ENCODE measurements around the gene CAB39L. TPM values are rescaled to one million over a fixed set of nuclear protein-coding genes. Genes with fewer than 3 reads are reported as not detected.

Gene CAB39L
- total RNA-seq: 1 to 10 TPM; 5.0 to 7.5 (median 6.2) TPM
- 1 to 10 TPM; 1.6 to 3.2 (median 2.0) TPM for polyA plus RNA-seq
- long read RNA-seq, donor 1, partial matches to known transcripts: 0 of 1 reads
- long read RNA-seq, donor 1, other reads (novel, unspliced or antisense): 0 of 1 reads
- long read RNA-seq, donor 2: 0 reads

DNA sequence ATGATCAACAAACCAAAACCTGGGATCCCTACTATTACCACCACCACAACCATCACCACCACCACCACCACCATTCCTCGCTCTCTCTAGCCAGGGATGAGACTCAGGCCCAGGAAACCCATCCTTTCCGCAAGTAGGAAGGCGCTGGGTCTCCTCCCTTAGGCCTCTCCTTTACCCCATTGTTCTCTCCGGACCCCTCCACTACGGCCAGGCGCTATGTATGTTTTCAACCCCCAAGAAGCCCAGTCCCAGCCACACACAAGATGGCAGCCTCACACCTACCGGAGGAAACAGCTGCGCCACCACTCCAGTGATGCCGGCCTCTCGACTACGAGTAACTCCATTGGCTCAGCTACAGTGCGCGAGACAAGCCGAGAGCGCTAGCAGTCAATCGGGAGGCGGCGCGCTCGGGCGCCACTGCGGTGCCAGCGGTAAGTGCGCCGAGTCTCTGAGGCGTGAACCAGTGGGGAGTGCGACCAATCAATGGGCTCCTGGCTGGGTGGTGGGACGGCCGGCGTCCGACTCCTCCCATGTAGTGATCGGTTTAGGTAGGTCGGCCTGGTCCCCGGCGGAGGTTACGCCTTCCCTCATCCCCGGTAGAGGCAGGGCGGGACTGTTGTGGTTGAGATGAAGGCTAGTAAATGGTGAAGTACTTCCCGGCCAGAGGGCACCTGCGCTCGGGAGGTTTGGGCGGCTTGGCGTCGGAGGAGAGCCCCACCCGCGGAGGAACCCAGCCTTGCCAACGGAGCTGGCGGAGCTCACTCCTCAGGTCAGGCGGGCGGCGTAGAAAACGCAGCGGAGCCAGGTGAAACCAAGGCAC, at the start of gene CAB39L, which contains the start of gene SETDB2:
CAB39L (minus strand) TSS at position 361 of the 820 bp plus-strand sequence. CDS start 61,154 bp downstream, outside the sequence.
SETDB2 (plus strand) TSS at position 571 of the 820 bp plus-strand sequence. CDS start 7,620 bp downstream, outside the sequence.
- DNase-seq: peak; percentile 100
- no peaks in the 10 kb centered on the region for H3K9me3 ChIP-seq
- peaks cover 17 to 55% (median 48%) of the 10 kb centered on the region in 6 donors for H3K4me1 ChIP-seq
- peak; percentile 95 to 99 (median 96) for TF ChIP-seq POLR2AphosphoS5 (IDR thresholded peaks at IDR 0.05)
- peak; percentile 49 to 92 (median 73) for TF ChIP-seq CTCF (IDR thresholded peaks at IDR 0.05 in 8 of 11, conservative IDR thresholded peaks at IDR 0.05 in 3 of 11)
- peak; percentile 20 to 93 (median 60) for TF ChIP-seq POLR2A (IDR thresholded peaks at IDR 0.05)
- peak within 1 kb of the TSS; percentile 94 to 98 (median 98) for H3K27ac ChIP-seq
- 0 to 1% (median 1%) methylated on average over 32 to 53 of the region's 53 CpGs for WGBS, 5 donors
- H3K36me3 ChIP-seq: no peaks in the 10 kb centered on the region
- peak within 1 kb of the TSS; percentile 70 to 95 (median 86) for H3K4me3 ChIP-seq
- H3K27me3 ChIP-seq (replicated peaks in 1 of 7): no peaks in the 10 kb centered on the region
- intact Hi-C loops (cut with DNase I; ENCODE audit: low total_unique reads): no loop called here

DNA sequence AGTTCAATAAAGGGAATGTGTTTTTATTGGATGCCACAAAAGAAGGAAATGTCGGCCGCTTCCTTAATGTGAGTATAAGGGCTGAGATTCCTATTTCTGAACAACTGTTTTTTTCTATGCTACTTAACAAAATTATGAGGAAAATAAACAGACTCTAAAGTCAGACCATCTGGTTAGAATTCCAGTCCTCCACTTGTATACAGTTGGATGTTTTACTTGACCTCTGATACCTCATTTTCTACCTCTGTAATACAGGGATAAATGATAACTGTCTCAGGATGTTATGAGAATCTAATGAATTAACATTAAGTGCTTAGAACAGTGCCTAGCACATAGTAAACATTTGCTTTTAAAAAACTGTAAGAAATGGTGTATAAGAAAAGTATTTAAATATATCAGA, 44.7 kb upstream of the CAB39L start:
- intact Hi-C loops (cut with DNase I; ENCODE audit: low total_unique reads): no loop called here
- Histone ChIP-seq H3K4me1 (no peaks in the 10 kb centered on the region), H3K27ac (no peak overlapping the region), H3K36me3 (peaks cover 0 to 81% (median 43%) of the 10 kb centered on the region in 6 donors), H3K9me3 (no peaks in the 10 kb centered on the region), H3K27me3 (replicated peaks in 1 of 7) (no peaks in the 10 kb centered on the region), H3K4me3 (no peak overlapping the region)
- 90 to 97% (median 96%) methylated on average over 2 of the region's 2 CpGs for WGBS, 5 donors
- DNase-seq: no peak
- TF ChIP-seq CTCF (IDR thresholded peaks at IDR 0.05 in 8 of 11, conservative IDR thresholded peaks at IDR 0.05 in 3 of 11) (no peak), POLR2A (IDR thresholded peaks at IDR 0.05) (no peak), POLR2AphosphoS5 (IDR thresholded peaks at IDR 0.05) (no peak)

DNA sequence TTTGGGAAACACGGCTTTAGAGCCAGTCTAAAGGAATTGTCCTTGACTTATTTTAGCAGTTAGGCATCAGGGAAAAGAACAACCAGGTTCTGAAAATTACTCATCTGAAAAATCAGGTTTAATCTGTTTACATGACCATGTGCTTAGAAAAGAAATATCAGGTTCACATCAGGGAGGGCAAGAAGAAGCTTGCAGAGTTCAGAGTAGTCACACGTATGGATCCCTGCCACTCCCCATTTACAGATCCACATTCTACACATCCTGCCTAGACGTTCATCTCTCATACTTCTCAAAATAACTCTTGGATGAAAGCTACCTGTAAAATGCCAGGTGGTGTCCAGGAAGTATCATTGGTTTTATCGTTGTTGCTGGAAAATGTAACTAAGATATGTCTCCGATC, 37.9 kb upstream of the CAB39L start:
- H3K27me3 ChIP-seq (replicated peaks in 1 of 7): no peaks in the 10 kb centered on the region
- TF ChIP-seq POLR2A (IDR thresholded peaks at IDR 0.05) (no peak), CTCF (IDR thresholded peaks at IDR 0.05 in 8 of 11, conservative IDR thresholded peaks at IDR 0.05 in 3 of 11) (no peak), POLR2AphosphoS5 (IDR thresholded peaks at IDR 0.05) (no peak)
- WGBS, 5 donors: 82 to 95% (median 87%) methylated on average over 5 of the region's 5 CpGs
- H3K4me3 ChIP-seq: no peak overlapping the region
- no peak overlapping the region for H3K27ac ChIP-seq
- DNase-seq: no peak
- H3K4me1 ChIP-seq: no peaks in the 10 kb centered on the region
- no peaks in the 10 kb centered on the region for H3K9me3 ChIP-seq
- intact Hi-C loops (cut with DNase I; ENCODE audit: low total_unique reads): no loop called here
- peaks cover 8 to 100% (median 70%) of the 10 kb centered on the region in 6 donors for H3K36me3 ChIP-seq

- Histone ChIP-seq H3K27ac (no peak overlapping the region), H3K27me3 (replicated peaks in 1 of 7) (no peaks in the 10 kb centered on the region), H3K36me3 (peaks cover 12 to 100% (median 69%) of the 10 kb centered on the region in 6 donors), H3K4me3 (no peak overlapping the region), H3K9me3 (no peaks in the 10 kb centered on the region), H3K4me1 (no peaks in the 10 kb centered on the region)
- TF ChIP-seq CTCF (IDR thresholded peaks at IDR 0.05 in 8 of 11, conservative IDR thresholded peaks at IDR 0.05 in 3 of 11): no peak
- no peak for TF ChIP-seq POLR2AphosphoS5 (IDR thresholded peaks at IDR 0.05)
- TF ChIP-seq POLR2A (IDR thresholded peaks at IDR 0.05): no peak
- 91 to 97% (median 96%) methylated on average over 7 of the region's 7 CpGs for WGBS, 5 donors
- intact Hi-C loops (cut with DNase I; ENCODE audit: low total_unique reads): no loop called here
- DNase-seq: no peak
These were observed 32.7 kb upstream of the CAB39L start for GRCh38 chr13:49476529-49476928.
